Stimulated activated CD4-positive, alpha-beta T cell treated with anti-CD3 and anti-CD28 coated beads, Interleukin-1b, Interleukin-23, amount 100 ng/mL, for 1 hour (primary cell): Measurements from ENCODE around the gene ZNF697.
"Not testable (repeated sequence)": the region's sequence is repeated elsewhere in the genome, so short reads cannot be mapped to it uniquely, and the experiment has no call there.

Experiments
- DNase-seq, 2 donors: peaks; one replicate each; pipeline ENCODE4 v3.0.0-alpha.2; 2020; ENCODE audit warnings: low read depth in 2 of 2

Gene ZNF697

DNA sequence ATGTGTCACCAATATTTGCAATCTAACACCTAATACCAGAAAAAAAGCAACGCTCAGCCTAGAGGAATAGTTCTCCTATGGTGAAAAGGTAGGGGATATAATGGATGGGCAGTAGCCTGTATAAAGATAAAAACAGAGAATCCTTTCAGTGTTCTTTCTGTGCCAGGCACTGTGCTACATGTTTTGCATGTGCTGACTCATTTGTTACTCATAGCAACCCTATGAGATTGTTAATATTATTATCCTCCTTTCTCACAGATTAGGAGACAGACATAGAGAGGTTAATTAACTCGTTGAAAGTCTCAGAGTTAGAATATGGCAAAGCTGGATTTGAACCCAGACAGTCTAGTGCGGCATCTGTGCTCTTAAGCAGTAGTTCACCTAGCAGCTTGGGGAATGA lies 45.3 kb downstream of the ZNF697 start:
- not testable (repeated sequence) for DNase-seq

DNA sequence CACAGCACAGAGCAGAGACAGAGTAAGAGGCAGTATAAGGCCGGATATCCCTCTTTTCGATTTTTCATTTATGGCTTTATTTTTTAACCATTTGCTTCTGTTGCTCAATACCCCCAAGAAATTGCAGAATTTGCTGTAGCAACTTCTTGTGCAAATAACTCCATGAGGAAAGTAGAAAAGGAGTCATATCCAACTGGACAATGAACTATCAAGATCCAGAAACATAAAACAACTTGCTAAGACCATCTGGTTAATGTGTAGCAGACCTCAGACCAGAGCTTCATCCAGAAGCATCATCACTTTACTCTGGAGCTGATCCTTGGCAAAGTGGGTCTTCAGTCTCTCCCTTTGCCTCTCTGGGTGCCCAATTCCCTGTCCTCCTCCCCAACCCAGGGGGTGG lies 45.9 kb downstream of the ZNF697 start:
- DNase-seq: no peak

- DNase-seq: no peak
Observed at GRCh38 chr1:119600976-119601375, 47.1 kb downstream of the ZNF697 start.

DNA sequence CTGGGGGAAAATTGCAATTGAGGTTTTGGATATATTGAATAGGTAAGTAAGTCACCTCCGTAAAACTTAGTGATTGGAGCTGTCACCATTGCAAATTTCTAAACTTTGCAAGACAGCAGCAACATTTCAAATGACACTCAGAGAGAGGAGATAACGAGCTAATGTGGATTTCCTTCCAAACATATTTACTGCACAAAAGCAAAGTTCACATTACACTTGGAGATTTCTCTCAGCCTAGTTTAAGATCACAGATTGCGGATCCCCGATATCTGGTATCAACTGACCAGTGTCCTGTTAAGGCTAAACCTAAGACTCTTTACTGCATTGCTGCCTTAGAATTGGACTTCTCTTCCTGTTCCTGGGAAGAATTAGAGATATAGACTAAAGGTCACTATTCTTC lies 47.5 kb downstream of the ZNF697 start:
- DNase-seq: no peak

DNA sequence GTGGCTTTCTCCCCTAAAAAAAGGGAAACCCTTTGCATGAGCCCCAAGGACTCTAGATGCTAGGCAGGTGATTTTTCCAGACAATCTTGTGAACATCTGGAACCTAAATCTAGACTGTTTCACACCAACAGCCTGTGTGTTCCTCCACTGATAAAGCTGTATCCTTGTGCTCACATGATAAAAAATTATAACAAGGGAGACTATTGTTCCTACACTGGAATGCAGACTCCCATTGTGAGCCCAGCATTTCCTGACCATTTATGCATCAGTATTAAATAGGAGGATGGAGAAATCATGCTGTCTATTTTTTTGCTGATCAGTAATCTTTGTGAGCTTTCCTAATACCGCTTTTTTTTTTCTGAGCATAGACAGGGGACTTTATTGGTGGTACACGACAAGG lies 52.5 kb downstream of the ZNF697 start:
- DNase-seq: no peak

DNA sequence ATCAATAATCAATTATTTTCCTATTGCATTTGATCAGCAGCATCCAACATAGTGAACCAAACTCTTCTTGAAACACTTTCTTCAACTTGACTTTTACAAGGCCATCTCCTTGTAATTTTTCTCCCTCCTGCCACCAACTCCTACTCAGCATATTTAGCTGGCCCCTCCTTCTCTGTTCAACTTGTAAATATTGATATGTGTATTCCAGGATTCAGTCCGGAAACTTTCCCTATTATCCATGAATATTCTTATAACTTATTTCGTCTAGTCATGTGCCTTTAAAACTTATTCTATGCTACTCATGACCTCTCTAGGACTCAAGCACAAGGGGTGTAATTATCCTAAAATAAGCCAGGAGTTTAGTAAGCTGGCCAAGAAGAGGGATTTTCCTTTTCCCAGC lies 52.9 kb downstream of the ZNF697 start:
- no peak for DNase-seq

- no peak for DNase-seq
Observed at GRCh38 chr1:119594376-119594775, 53.7 kb downstream of the ZNF697 start.

GRCh38 chr1:119593805-119594204 lies 54.3 kb downstream of the ZNF697 start:
- no peak for DNase-seq

DNA sequence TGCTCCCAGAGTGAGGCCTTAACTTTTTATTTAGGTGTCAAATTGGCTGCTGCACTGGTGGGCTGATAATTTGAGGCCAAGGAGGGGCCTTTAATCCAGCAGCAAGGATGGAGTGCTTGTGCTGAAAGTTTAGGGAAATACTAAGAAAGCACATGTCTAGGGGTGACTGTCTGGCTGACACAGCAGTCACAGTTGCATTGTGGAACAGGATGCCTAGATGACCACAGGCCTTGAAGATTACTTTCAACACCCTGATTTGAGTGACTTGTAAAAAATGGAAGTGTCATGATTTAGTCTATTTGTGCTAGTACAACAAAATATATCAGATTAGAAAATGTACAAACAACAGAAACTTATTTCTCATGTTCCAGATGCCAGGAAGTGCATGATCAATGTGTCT lies 57.7 kb downstream of the ZNF697 start:
- DNase-seq: no peak

- DNase-seq: no peak
Observed at GRCh38 chr1:119588621-119589020, 59.4 kb downstream of the ZNF697 start.

DNA sequence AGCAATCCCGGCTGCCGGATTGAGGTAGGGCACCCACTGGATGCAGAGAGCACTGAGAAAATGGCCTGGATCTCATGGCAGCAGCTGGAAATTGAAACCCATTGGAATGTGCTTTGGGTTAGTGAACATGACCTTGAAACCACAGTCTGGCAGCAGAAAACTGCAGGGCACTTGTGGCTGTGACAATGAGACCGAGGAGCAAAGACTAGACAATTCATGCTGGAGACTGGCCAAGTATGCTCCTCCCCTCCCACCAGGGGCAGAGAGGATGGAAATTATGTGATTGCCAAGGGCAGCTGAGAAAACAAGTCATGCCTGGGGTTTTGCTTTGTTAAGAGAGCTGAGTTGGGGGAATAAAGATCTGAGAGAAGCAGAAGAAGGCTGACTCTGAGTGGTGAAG lies 60.7 kb downstream of the ZNF697 start:
- DNase-seq: no peak

DNA sequence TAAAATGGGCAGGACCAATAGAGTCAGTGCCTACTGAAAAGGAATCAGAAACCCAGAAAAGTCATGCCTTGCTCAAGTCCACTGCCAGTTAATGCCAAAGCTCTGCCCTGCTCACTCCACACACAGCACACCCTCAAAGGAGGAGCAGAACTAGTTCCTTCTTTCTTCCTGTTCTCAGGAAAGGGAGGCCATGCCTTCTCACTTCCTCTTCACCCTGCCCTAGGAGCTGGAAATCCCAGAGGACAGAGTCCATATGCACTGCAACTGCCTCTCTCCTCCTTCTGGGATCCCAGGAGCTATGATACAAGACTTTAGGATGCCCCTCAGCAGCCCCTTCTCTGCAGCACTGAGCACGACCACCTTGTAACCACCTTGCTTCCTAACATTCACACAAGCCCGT lies 62.3 kb downstream of the ZNF697 start:
- DNase-seq: not testable (repeated sequence)

- DNase-seq: no peak
Observed at GRCh38 chr1:119582801-119583200, 65.3 kb downstream of the ZNF697 start.

DNA sequence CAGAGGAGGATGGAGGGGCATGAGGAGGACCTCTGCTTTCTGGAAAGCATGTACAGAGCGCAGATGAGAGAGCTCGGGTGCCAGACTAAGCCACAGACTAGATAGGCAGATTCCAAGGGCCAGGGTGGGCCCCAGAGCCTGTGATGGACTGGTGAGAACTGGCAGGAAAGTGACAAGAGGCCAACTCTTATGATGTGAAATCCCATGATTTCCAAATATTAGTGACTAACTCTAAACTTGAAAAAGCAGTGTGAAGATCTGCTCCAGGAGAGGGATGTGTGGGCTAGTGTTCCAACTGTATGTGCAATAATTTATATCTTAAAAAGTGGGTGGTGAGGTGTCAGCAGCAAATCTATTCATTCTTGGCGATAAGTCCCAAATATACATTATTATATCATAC lies 67.0 kb downstream of the ZNF697 start:
- not testable (repeated sequence) for DNase-seq

- DNase-seq: no peak
Observed at GRCh38 chr1:119573886-119574285, 74.2 kb downstream of the ZNF697 start.

DNA sequence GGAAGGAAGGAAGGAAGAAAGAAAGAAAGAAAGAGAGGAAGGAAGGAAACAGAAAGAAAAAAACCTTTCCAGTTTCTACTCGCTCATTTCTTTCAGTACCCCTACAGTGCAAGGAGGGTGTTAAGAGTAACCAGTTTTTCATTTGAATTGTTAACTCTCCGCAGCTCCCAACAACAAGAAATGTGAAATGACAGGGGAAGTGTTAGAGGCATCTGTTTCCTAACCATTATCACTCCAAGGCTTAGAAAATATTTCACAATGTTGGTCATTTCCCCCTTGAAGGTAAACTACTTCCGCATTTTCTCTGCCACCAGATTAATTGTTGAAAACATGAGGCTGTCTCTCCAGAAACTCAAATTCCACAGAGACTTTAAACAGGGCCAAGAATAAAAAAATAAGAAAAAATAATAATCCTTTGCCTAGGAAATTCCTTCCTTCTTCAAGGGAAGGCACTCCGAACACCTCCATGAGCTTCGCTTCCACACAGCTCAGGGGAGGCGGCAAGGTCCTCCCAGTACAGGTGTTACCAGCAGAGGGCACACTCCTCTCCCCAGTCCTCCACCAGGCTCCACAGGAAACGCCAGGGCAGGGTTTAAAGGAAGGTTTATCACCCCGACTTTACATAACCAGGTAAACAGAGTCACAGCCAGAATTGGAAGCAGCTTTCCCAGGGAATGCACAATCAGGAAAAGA lies 78.0 kb downstream of the ZNF697 start:
- not testable (repeated sequence) for DNase-seq
